NCI-H748 (cell line): Measurements from ENCODE around the gene SIRPD.
"Not testable (repeated sequence)": the region's sequence is repeated elsewhere in the genome, so short reads cannot be mapped to it uniquely, and the experiment has no call there.

Source experiments
- DNase-seq: peaks from one replicate; lab custom pipeline; 2025; ENCODE audit not compliant: unreplicated experiment; lab: John Stamatoyannopoulos, UW

The SIRPD gene

DNA sequence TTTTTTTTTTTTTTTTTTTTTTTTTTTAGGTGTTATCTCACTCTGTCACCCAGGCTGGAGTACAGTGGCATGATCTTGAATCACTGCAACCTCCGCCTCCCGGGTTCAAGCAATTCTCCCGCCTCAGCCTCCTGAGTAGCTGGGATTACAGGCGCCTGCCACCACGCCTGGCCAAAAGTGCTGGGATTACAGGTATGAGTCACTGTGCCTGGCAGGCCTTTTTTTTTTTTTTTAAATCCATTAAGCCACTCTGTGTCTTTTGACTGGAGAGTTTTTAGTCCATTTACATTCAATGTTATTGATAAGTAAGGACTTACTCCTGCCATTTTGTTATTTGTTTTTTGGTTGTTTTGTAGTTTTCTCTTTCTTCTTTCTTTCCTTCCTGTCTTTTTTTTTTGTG lies 60.1 kb downstream of the SIRPD start:
- not testable (repeated sequence) for DNase-seq

DNA sequence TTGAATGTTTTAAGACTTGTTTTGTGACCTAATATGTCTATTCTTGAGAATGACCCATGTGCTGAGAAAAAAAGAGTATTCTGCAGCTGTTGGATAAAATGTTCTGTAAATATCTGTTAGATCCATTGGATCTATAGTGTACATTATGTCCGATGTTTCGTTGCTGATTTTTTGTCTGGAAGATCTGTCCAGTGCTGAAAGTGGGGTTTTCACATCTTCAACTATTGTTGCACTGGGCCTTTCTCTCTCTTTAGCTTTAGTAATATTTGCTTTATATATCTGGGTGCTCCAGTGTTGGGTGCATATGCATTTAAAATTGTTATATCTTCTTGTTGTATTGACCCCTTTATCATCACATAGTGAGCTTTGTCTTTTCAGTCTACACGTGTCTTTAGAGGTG lies 60.6 kb downstream of the SIRPD start:
- no peak for DNase-seq

DNA sequence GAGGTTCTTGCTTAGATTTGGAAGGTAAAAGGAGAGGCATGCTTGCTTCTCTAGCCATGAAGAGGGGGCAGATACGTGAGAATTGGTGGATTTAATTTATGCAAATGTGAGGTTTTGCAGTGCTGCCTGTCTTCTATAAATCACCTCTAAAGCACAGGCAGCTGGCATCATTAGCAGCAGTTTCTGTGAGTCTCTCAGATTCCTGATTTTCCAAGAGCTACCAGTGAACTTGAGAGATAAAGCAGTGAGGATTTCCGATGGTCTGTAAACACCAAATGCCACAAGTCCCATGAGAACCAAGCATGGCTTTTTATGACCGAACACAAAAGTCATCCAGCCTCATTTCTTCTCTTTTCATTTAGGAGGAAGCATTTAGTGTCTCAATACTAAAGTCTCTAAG lies 63.1 kb downstream of the SIRPD start:
- no peak for DNase-seq

DNA sequence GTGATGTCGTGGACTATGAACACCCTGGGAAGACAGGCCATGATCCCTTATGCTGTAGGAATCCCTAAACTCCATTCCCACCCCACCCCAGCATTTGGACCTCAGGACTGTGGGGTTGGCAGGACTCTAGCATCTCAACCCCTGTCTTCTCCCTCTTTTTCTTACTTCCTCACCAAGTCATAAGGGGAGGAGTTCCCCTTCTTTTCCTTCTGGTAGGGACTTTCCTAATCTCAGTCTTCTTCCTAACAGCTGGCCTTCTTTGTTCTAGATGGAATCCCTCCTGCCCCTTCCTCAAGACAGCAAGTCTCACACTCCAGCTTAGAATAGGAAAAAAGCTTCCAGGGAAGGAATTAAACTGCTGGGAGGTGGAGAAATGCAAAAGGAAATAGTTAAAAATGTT lies 64.0 kb downstream of the SIRPD start:
- DNase-seq: no peak

DNA sequence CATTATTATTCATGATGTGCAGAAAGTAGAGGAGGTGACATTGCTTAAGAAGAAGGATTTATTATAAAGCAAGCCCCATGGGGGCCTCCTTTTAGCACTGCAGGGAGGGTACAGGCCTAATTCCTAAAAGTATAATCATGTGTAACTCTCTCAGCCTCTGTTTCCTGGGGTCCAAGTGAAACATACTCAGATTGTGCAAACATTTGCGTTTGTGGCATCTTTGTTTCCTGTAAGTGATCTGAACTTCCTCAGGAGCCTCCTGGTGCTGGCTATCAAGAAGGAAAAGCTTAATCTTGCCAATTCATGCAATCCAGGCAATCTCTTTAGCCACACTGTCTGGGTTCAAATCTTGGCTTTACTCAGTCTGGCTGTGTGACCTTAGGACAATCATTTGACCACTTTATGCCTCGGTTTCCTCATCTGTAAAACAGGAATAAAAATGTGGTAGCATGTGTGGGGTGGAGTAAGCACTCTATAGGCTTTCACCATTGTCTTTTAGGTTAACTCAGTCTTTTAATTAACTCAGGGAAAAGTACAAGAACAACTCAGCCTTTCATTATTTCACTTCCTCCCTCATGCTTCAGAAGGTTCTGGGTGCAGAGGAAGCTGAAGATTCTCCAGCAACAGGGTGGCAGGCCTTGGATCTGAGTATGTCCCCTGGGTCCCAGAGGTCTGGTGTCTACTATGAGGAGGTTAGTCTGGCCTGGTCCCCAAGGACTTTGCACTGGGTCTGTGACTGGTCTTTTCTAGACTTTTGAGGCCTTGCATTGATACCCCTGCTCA lies 65.5 kb downstream of the SIRPD start:
- no peak for DNase-seq

DNA sequence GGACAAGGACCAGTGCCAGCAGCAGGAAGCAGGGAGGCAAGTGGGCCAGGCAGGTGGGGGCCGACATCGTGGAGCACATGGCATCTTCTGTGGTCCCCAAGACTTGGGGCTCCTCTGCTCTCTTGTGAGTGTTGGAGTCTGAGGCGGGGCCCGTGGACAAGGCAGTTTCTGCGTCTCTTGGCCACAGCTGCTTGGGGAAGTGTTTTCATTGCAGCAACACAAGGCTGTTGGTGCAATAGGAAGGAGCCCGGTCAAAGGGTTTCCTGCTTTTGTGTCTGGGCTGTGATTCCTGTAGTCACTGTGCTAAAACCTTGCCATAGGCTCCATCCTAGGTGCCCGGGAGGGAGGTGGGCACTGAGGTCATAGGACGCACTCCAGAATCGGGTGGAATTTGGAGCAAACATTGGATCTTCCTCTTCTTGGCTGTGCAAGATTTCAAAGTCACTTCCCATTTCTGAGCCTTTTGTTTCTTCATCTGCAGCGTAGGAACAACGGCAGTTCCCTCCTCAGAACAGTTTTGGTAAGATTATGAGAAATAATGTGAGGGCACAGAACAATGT lies 66.1 kb downstream of the SIRPD start, which contains the start of gene SIRPB2:
TSS of gene SIRPB2 (minus strand) at position 140 of the 560 bp plus-strand sequence. CDS start at position 79, 61 bp downstream.
- DNase-seq: no peak

DNA sequence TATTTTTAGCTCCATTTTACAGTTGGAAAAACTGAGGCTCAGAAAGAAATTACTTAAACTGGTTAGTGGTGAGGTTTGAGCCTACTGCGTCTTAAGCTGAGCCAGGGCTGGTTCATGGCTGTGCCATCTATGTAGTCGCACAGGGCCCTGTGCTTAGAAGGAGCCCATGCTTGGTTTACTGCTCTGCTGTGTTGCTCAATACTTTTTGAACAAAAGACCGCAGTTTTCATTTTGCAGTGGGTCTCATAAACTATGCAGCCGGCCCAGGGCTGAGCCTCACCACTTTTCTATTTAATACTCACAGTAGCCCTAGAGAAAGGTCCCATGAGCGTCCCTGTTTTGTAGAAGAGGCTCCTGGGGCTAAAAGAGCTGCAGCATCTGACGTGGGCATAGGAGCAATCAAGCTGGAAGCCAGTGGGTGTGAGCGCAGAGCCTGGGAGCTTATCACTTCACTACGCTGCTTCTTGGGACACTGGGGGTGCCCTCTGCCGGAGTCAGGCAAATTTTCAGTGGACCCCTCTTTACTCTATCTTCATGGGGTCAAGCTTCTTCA lies 66.8 kb downstream of the SIRPD start:
- DNase-seq: no peak

DNA sequence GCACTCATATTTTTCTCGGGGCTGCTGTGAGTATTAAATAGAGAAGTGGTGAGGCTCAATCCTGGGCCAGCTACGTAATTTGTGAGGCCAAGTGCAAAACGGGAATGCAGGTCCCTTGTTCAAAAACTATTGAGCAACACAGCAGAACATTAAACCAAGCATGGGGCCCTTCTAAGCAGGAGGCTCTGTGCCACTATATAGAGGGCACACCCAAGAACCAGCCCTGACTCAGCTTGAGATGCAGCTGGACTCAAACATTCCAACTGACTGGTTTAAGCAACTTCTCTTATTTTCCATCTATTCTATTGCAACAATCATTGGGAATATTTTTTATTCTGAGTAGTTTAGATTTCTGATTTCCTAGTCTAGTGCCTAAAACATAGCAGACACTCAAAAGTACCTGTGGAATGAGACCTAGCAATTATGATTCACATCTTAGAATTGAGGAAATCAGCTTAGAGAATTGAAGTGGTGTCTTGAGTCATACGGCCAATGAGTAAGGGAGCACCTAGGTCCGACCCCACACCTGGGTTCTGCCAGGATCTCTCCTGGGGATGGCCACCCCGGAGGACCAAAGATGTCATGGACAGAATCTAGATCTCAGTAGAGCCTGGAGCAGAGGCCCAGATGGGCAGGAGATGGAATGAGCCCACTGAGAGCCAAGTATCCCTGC lies 67.6 kb downstream of the SIRPD start:
- DNase-seq: no peak

DNA sequence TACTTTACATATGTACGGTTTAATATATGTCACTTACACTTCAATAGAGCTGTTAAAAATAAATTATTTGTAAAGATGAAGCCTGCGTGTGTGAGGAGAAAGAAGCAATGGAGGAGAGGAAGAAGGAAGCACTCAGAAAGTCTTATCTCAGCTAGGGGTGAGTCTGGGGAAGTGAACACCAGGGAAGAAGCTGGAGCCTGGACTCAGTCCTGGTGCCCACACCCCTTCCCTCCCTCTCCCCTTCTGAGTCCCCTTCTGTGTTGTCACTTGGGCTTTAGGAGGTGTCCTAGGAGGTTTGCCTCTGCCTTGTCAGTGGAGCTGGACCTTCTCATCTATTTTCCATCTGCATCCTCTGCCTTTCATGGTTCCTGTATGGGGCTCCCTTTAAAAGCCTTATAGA lies 68.2 kb downstream of the SIRPD start:
- no peak for DNase-seq

DNA sequence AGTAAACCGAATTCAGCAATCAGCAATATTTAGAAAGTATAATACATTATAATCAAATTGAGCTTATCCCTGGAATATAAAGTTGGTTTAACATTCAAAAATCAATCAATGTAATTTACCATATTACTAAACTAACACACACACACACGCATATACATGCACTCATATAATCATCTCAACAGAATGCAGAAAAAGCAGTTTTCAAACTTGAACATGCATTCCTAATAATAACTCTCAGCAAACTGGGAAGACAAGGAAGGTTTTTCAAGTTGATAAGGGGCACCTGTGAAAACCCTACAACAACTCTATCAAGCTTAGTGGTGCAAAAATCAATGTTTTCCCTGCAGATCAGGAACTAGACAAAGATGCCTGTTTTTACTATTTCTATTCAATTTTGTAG lies 70.9 kb downstream of the SIRPD start:
- no peak for DNase-seq

DNA sequence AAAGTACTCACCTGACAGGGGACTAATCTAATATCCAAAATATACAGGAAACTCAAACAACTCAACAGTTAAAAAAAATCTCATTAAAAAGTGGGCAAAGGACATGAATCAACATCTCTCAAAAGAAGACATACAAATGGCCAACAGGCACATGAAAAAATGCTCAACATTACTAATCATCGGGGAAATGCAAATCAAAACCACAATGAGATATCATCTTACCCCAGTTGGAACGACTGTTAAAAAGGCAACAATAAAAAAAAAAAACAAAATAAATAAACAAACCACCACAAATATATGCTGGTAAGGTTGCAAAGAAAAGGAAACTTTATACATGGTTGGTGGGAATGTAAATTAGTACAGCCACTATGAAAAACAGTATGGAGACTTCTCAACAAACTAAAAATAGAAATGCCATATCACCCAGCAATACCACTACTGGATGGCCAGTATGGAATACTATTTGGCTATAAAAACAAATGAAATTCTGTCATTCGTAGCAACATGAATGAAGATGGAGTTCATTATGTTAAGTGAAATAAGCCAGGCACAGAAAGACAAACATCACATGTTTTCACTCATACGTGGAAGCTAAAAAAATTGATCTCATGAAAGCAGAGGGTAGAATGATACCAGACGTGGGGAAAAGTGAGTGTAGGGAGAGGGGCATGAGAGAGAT lies 72.9 kb downstream of the SIRPD start:
- no peak for DNase-seq
